ENCODE measurements around the gene TXNL1.

- TF ChIP-seq CTCF (conservative IDR thresholded peaks at IDR 0.05; ENCODE audit: low read depth, low read length) = no peak
- TF ChIP-seq EZH2 (IDR thresholded peaks at IDR 0.05; ENCODE audit: low read length, unreplicated experiment) = no peak
Measured at GRCh38 chr18:56559044-56559443, 79.3 kb downstream of the TXNL1 start.
